Central memory CD8-positive, alpha-beta T cell (primary cell): Measurements from ENCODE around the gene ZC3H14.
A peak's percentile ranks its signal among the peaks of the same experiment; 100 is the strongest.
"Not testable (repeated sequence)": the region's sequence is repeated elsewhere in the genome, so short reads cannot be mapped to it uniquely, and the experiment has no call there.

Experiments
- ATAC-seq: fragments of 150-1000 bp; cut with Tn5 transposase; replicated peaks from 2 replicates; pipeline ENCODE4 v1.10.0; 2022; ENCODE audit warnings: mild to moderate bottlenecking, moderate FRiP score, moderate number of reproducible peaks; ENCODE audit not compliant: poor library complexity, severe bottlenecking; ENCODE audit errors: extremely low read depth
- DNase-seq, 2 donors: peaks; one replicate each; pipeline ENCODE4 v3.0.0; 2021; ENCODE audit warnings: low spot score in 2 of 2
- H3K27ac Mint-ChIP-seq: one replicate; pipeline ENCODE4 v1.8.0; 2022; ENCODE audit warnings: low read depth, mild to moderate bottlenecking, moderate library complexity, mixed read lengths
- H3K27me3 Mint-ChIP-seq: one replicate; pipeline ENCODE4 v1.8.0; 2022; ENCODE audit warnings: mixed read lengths
- H3K36me3 Mint-ChIP-seq: one replicate; pipeline ENCODE4 v1.8.0; 2022; ENCODE audit warnings: mild to moderate bottlenecking, moderate library complexity, mixed read lengths; ENCODE audit not compliant: insufficient read depth
- H3K4me1 Mint-ChIP-seq: one replicate; pipeline ENCODE4 v1.8.0; 2022; ENCODE audit warnings: mixed read lengths
- H3K4me3 Mint-ChIP-seq: one replicate; pipeline ENCODE4 v1.8.0; 2022; ENCODE audit warnings: mild to moderate bottlenecking, moderate library complexity, mixed read lengths
- H3K9me3 Mint-ChIP-seq: one replicate; pipeline ENCODE4 v1.8.0; 2022; ENCODE audit warnings: mixed read lengths

Gene ZC3H14

GRCh38 chr14:88562831-88563686 lies at the start of gene ZC3H14:
TSS of gene ZC3H14 (plus strand) at chr14:88563037. CDS start at chr14:88563134, 97 bp downstream.
- H3K4me1 Mint-ChIP-seq: peaks cover 28% of the 10 kb centered on the region
- H3K9me3 Mint-ChIP-seq: no peaks in the 10 kb centered on the region
- peak within 1 kb of the TSS; percentile 89 for H3K27ac Mint-ChIP-seq
- DNase-seq (peak; percentile 68 to 80), ATAC-seq (peak; percentile 97)
- peaks cover 19% of the 10 kb centered on the region for H3K36me3 Mint-ChIP-seq
- no peaks in the 10 kb centered on the region for H3K27me3 Mint-ChIP-seq
- H3K4me3 Mint-ChIP-seq: peak within 1 kb of the TSS; percentile 86

- no peak overlapping the region for H3K4me3 Mint-ChIP-seq
- H3K36me3 Mint-ChIP-seq: no peaks in the 10 kb centered on the region
- H3K27ac Mint-ChIP-seq: no peak overlapping the region
- DNase-seq: no peak
- peaks cover 8% of the 10 kb centered on the region for H3K4me1 Mint-ChIP-seq
- peaks cover 53% of the 10 kb centered on the region for H3K27me3 Mint-ChIP-seq
- no peaks in the 10 kb centered on the region for H3K9me3 Mint-ChIP-seq
- ATAC-seq: no peak
Observed at GRCh38 chr14:88515499-88516221, 47.2 kb upstream of the ZC3H14 start.

GRCh38 chr14:88516861-88517357 lies 45.9 kb upstream of the ZC3H14 start:
- H3K27me3 Mint-ChIP-seq: peaks cover 55% of the 10 kb centered on the region
- H3K4me3 Mint-ChIP-seq: peak overlapping the region; percentile 49

GRCh38 chr14:88518592-88519512 lies 44.0 kb upstream of the ZC3H14 start:
- Mint-ChIP-seq H3K27ac (no peak overlapping the region), H3K4me1 (peaks cover 8% of the 10 kb centered on the region), H3K36me3 (no peaks in the 10 kb centered on the region), H3K4me3 (no peak overlapping the region), H3K27me3 (peaks cover 64% of the 10 kb centered on the region), H3K9me3 (no peaks in the 10 kb centered on the region)
- DNase-seq (no peak), ATAC-seq (no peak)

More at GRCh38 chr14:88516861-88517357, 45.9 kb upstream of the ZC3H14 start:
- Mint-ChIP-seq H3K27ac (no peak overlapping the region), H3K9me3 (no peaks in the 10 kb centered on the region), H3K36me3 (no peaks in the 10 kb centered on the region), H3K4me1 (peaks cover 8% of the 10 kb centered on the region)
- no peak for ATAC-seq
- no peak for DNase-seq

GRCh38 chr14:88519907-88520306 lies 42.9 kb upstream of the ZC3H14 start:
- Mint-ChIP-seq H3K27ac (no peak overlapping the region), H3K4me3 (no peak overlapping the region), H3K36me3 (no peaks in the 10 kb centered on the region), H3K27me3 (peaks cover 56% of the 10 kb centered on the region), H3K4me1 (peaks cover 8% of the 10 kb centered on the region), H3K9me3 (no peaks in the 10 kb centered on the region)
- ATAC-seq: no peak
- no peak for DNase-seq

- Mint-ChIP-seq H3K9me3 (no peaks in the 10 kb centered on the region), H3K27me3 (peaks cover 55% of the 10 kb centered on the region), H3K36me3 (no peaks in the 10 kb centered on the region), H3K4me3 (no peak overlapping the region), H3K27ac (no peak overlapping the region), H3K4me1 (peaks cover 4% of the 10 kb centered on the region)
- ATAC-seq: no peak
- DNase-seq: no peak
Observed at GRCh38 chr14:88521818-88522217, 41.0 kb upstream of the ZC3H14 start.

GRCh38 chr14:88522393-88522792 lies 40.4 kb upstream of the ZC3H14 start:
- Mint-ChIP-seq H3K4me1 (no peaks in the 10 kb centered on the region), H3K27ac (no peak overlapping the region), H3K27me3 (peaks cover 56% of the 10 kb centered on the region), H3K4me3 (no peak overlapping the region), H3K9me3 (no peaks in the 10 kb centered on the region), H3K36me3 (no peaks in the 10 kb centered on the region)
- ATAC-seq (no peak), DNase-seq (no peak)

- not testable (repeated sequence) for DNase-seq, H3K27ac Mint-ChIP-seq, ATAC-seq, H3K4me1 Mint-ChIP-seq, H3K4me3 Mint-ChIP-seq, H3K36me3 Mint-ChIP-seq
- Mint-ChIP-seq H3K9me3 (peaks cover 10% of the 10 kb centered on the region), H3K27me3 (peaks cover 60% of the 10 kb centered on the region)
Observed at GRCh38 chr14:88529889-88530288, 32.9 kb upstream of the ZC3H14 start.

- Mint-ChIP-seq H3K27me3 (peaks cover 28% of the 10 kb centered on the region), H3K4me3 (no peak overlapping the region), H3K4me1 (no peaks in the 10 kb centered on the region), H3K36me3 (no peaks in the 10 kb centered on the region), H3K9me3 (peaks cover 10% of the 10 kb centered on the region), H3K27ac (no peak overlapping the region)
- no peak for DNase-seq
- ATAC-seq: no peak
Observed at GRCh38 chr14:88533064-88533602, 29.7 kb upstream of the ZC3H14 start.

- DNase-seq (no peak), ATAC-seq (no peak)
- peaks cover 5% of the 10 kb centered on the region for H3K9me3 Mint-ChIP-seq
- peaks cover 19% of the 10 kb centered on the region for H3K27me3 Mint-ChIP-seq
- no peak overlapping the region for H3K27ac Mint-ChIP-seq
- no peak overlapping the region for H3K4me3 Mint-ChIP-seq
- no peaks in the 10 kb centered on the region for H3K4me1 Mint-ChIP-seq
- no peaks in the 10 kb centered on the region for H3K36me3 Mint-ChIP-seq
Observed at GRCh38 chr14:88535149-88535548, 27.7 kb upstream of the ZC3H14 start.

GRCh38 chr14:88535813-88536212 lies 27.0 kb upstream of the ZC3H14 start:
- peaks cover 15% of the 10 kb centered on the region for H3K27me3 Mint-ChIP-seq
- ATAC-seq (no peak), DNase-seq (no peak)
- H3K9me3 Mint-ChIP-seq: no peaks in the 10 kb centered on the region
- H3K4me3 Mint-ChIP-seq: no peak overlapping the region
- H3K27ac Mint-ChIP-seq: peak overlapping the region; percentile 57
- H3K36me3 Mint-ChIP-seq: no peaks in the 10 kb centered on the region
- no peaks in the 10 kb centered on the region for H3K4me1 Mint-ChIP-seq

- H3K36me3 Mint-ChIP-seq: no peaks in the 10 kb centered on the region
- no peaks in the 10 kb centered on the region for H3K4me1 Mint-ChIP-seq
- no peak overlapping the region for H3K4me3 Mint-ChIP-seq
- no peak for ATAC-seq
- H3K9me3 Mint-ChIP-seq: no peaks in the 10 kb centered on the region
- no peak overlapping the region for H3K27ac Mint-ChIP-seq
- no peak for DNase-seq
- H3K27me3 Mint-ChIP-seq: peaks cover 27% of the 10 kb centered on the region
Observed at GRCh38 chr14:88541324-88541723, 21.5 kb upstream of the ZC3H14 start.
